HG03095 (cell line): Measurements from ENCODE around the gene LBX1.
"Not testable (repeated sequence)": the region's sequence is repeated elsewhere in the genome, so short reads cannot be mapped to it uniquely, and the experiment has no call there.

Source experiments
- ATAC-seq: cut with Tn5 transposase; IDR thresholded peaks from one replicate; pipeline ENCODE4 v1.9.1; 2021; ENCODE audit warnings: moderate library complexity; ENCODE audit not compliant: unreplicated experiment

The LBX1 gene

GRCh38 chr10:101214446-101215396, 14.5 kb downstream of the LBX1 start:
- no peak for ATAC-seq

DNA sequence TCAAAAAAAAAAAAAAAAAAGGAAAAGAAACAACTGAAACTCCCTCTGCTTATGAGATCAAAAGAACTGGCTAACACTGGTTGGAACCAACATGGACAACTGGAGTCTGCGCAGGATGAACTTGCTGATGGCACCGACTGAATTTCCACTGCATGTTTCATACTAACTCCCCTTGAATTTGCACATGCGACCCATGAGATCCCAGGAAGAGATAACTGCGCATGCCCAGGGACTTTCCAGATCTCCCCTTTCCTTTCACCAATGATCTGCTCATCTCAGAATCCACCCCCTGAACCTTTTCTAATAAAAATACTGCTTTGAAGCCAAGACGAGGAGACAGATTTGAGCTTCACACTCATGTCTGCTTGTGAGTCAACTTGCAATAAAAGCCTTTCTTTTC, 20.7 kb downstream of the LBX1 start:
- no peak for ATAC-seq

DNA sequence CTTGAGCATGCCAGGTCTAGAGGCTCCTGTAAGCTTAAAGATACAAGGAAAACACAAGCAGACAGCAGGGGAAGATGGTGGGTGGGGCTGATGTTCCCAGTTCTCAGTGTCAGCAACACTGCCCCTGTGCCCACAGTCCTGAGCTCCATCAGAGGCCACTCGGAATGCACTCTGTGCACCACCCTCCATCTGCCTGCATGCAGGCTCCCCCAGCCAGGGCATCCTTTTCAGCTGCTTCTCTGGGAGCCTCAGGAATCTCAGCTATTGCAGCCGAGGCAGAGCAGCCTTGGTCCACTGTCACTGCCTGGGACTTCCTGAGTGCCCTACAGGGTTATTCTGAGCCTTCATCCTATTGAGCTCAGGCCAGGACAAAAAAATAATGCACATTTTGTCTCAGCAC, 22.2 kb downstream of the LBX1 start:
- ATAC-seq: no peak

GRCh38 chr10:101202667-101203066, 26.6 kb downstream of the LBX1 start:
- not testable (repeated sequence) for ATAC-seq

DNA sequence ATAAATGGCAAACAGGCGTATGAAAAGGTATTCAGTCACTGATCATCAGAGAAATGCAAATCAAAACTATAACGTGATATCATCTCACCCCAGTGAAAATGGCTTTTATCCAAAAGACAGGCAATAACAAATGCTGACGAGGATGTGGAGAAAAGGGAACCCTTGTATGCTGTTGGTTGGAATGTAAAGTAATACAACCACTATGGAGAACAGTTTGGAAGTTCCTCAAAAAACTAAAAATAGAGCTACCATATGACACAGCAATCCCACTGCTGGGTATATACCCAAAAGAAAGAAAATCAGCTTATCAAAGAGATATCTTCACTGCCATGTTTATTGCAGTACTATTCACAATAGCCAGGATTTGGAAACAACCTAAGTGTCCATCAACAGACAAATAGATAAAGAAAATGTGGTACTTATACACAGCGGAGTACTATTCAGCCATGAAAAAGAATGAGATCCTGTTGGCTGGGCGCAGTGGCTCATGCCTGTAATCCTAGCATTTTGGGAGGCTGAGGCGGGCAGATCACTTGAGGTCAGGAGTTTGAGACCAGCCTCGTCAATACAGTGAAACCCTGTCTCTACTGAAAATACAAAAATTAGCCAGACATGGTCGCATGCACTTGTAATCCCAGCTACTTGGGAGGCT, 30.8 kb downstream of the LBX1 start:
- ATAC-seq: not testable (repeated sequence)

- ATAC-seq: no peak
Observed at GRCh38 chr10:101195921-101196320, 33.3 kb downstream of the LBX1 start.

GRCh38 chr10:101189461-101190401, 39.5 kb downstream of the LBX1 start:
- no peak for ATAC-seq

GRCh38 chr10:101188942-101189341, 40.3 kb downstream of the LBX1 start:
- no peak for ATAC-seq

DNA sequence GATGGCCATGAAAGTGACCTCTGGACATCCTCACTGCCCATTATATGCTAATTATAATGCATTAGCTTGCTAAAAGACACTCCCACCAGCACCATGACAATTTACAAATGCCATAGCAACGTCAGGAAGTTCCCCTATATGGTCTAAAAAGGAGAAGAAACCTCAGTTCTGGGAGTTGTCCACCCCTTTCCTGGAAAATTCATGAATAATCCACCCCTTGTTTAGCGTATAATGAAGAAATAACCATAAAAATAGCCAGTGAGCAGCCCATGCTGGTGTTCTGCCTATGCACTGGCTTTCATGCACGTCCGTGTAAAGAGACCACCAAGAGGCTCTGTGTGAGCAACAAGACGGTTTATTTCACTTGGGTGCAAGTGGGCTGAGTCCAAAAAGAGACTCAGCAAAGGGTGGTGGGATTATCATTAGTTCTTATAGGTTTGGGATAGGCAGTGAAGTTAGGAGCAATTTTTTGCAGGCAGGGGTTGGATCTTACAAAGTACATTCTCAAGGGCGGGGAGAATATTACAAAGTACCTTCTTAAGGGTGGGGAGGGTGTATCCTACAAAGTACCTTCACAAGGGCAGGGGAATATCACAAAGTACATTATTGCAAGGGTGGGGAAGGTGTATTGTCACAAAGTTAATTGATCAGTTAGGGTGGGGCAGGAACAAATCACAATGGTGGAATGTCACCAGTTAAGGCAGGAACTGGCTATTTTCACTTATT, 45.6 kb downstream of the LBX1 start:
- ATAC-seq: no peak

- no peak for ATAC-seq
Observed at GRCh38 chr10:101182936-101183335, 46.3 kb downstream of the LBX1 start.
